Left cardiac atrium (tissue), 4 donors: ENCODE data around the gene MYPN. TPM values are rescaled to one million over a fixed set of nuclear protein-coding genes. Genes with fewer than 3 reads are reported as not detected.
A peak's percentile ranks its signal among the peaks of the same experiment; 100 is the strongest.
"Not testable (repeated sequence)": the region's sequence is repeated elsewhere in the genome, so short reads cannot be mapped to it uniquely, and the experiment has no call there.

Experiments
- ATAC-seq, 2 donors: fragments of 200-7000 bp; cut with Tn5 transposase; one replicate each; pipeline ENCODE4 v1.9.1; 2020; ENCODE audit warnings: mild to moderate bottlenecking in 2 of 2, moderate library complexity in 2 of 2
- DNase-seq: peaks from one replicate; pipeline ENCODE4 v3.0.0-alpha.2; 2020
- intact Hi-C, 2 donors: fragments of 100-400 bp; cut with DNase I; formaldehyde crosslinking; loops; one replicate each; pipeline versions ENCODE4 v1.14.1 to v1.15.1; 2022 to 2023
- total RNA-seq, 2 donors: library from RNA; stranded (reverse); fragmentation: NEBNext Ultra II Directional; extraction: Animal tissue kit (Norgen Biotek cat#: 25700); gene quantifications; one replicate each; pipeline ENCODE4 v1.2.1, GENCODE V29; 2021
- donor health status: DM: no; HTN: yes; CAD: no.
- donor health status: DM: no; HTN: yes; CAD: no; lungs with severe emphysema.
- donor health status: DM: yes; HTN: yes; CAD: no.
- donor health status: Dilated cardiomyopathy.

MYPN gene
- total RNA-seq, 2 donors from 2014 or later = 62.2 to 110 TPM

- DNase-seq, ATAC-seq, intact Hi-C loops: not testable (repeated sequence)
Measured at GRCh38 chr10:68195776-68196175, 86.5 kb downstream of the MYPN start.

GRCh38 chr10:68196701-68197100, 87.4 kb downstream of the MYPN start:
- intact Hi-C loops = no loop called here
- ATAC-seq = no peak
- DNase-seq = no peak

GRCh38 chr10:68202960-68203353, 93.7 kb downstream of the MYPN start:
- intact Hi-C loops = no loop called here
- ATAC-seq (peak in 1 of 2 donors; percentile 28), DNase-seq (no peak)

GRCh38 chr10:68208424-68209042, 99.2 kb downstream of the MYPN start:
- intact Hi-C loops = no loop called here
- ATAC-seq (peak in 1 of 2 donors; percentile 41), DNase-seq (no peak)

- intact Hi-C loops = loop anchor here (5.0 to 10.0 kb wide), 2 partner anchors 91 to 93 kb away; no protein-coding TSS in a partner anchor
- ATAC-seq = peak in 1 of 2 donors; percentile 30
- no peak for DNase-seq
Measured at GRCh38 chr10:68211669-68212068, 102.4 kb downstream of the MYPN start.

- DNase-seq (no peak), ATAC-seq (no peak)
- intact Hi-C loops = loop anchor here (5.0 to 10.0 kb wide), 2 partner anchors 89 to 92 kb away; no protein-coding TSS in a partner anchor
Measured at GRCh38 chr10:68212721-68213352, 103.5 kb downstream of the MYPN start.

GRCh38 chr10:68218786-68219185, 109.5 kb downstream of the MYPN start:
- no peak for DNase-seq
- ATAC-seq = no peak
- intact Hi-C loops = loop anchor here in 1 of 2 donors (10.0 kb wide), 1 partner anchor 86 kb away; no protein-coding TSS in a partner anchor

- DNase-seq (no peak), ATAC-seq (no peak)
- intact Hi-C loops = no loop called here
Measured at GRCh38 chr10:68221196-68221595, 111.9 kb downstream of the MYPN start.

- ATAC-seq (no peak), DNase-seq (no peak)
- intact Hi-C loops = no loop called here
Measured at GRCh38 chr10:68222391-68222790, 113.1 kb downstream of the MYPN start.

GRCh38 chr10:68223535-68224165, 114.4 kb downstream of the MYPN start:
- no peak for DNase-seq
- ATAC-seq = no peak
- intact Hi-C loops = no loop called here

GRCh38 chr10:68224810-68225209, 115.5 kb downstream of the MYPN start:
- no peak for ATAC-seq
- intact Hi-C loops = no loop called here

GRCh38 chr10:68230268-68230667, 121.0 kb downstream of the MYPN start:
- ATAC-seq = no peak
- no peak for DNase-seq
- intact Hi-C loops = loop anchor here in 1 of 2 donors (5.0 kb wide), 1 partner anchor 72 kb away; no protein-coding TSS in a partner anchor

More at GRCh38 chr10:68224810-68225209, 115.5 kb downstream of the MYPN start:
- no peak for DNase-seq

GRCh38 chr10:68231106-68231816, 122.0 kb downstream of the MYPN start:
- DNase-seq (peak; percentile 60), ATAC-seq (peak; percentile 98 to 99)
- intact Hi-C loops = loop anchor here in 1 of 2 donors (5.0 kb wide), 1 partner anchor 71 kb away; no protein-coding TSS in a partner anchor

GRCh38 chr10:68231817-68232251, 122.5 kb downstream of the MYPN start, which contains the start of gene ATOH7:
Gene ATOH7 (minus strand): TSS chr10:68232113. CDS start chr10:68231677, 436 bp downstream.
- ATAC-seq = no peak
- no peak for DNase-seq
- intact Hi-C loops = loop anchor here in 1 of 2 donors (5.0 kb wide), 1 partner anchor 70 kb away; no protein-coding TSS in a partner anchor

GRCh38 chr10:68233046-68233445, 123.8 kb downstream of the MYPN start:
- ATAC-seq (no peak), DNase-seq (no peak)
- intact Hi-C loops = loop anchor here in 1 of 2 donors (5.0 kb wide), 1 partner anchor 69 kb away; no protein-coding TSS in a partner anchor

- no peak for ATAC-seq
- intact Hi-C loops = no loop called here
- DNase-seq = no peak
Measured at GRCh38 chr10:68235111-68235510, 125.8 kb downstream of the MYPN start.

GRCh38 chr10:68235581-68235980, 126.3 kb downstream of the MYPN start:
- DNase-seq (no peak), ATAC-seq (no peak)
- intact Hi-C loops = no loop called here

GRCh38 chr10:68237173-68237572, 127.9 kb downstream of the MYPN start:
- DNase-seq (no peak), ATAC-seq (no peak)
- intact Hi-C loops = no loop called here

- DNase-seq (no peak), ATAC-seq (no peak)
- intact Hi-C loops = no loop called here
Measured at GRCh38 chr10:68238371-68238770, 129.1 kb downstream of the MYPN start.
